Measurements from ENCODE around the gene NT5C3B.

- TF ChIP-seq CTCF (IDR thresholded peaks at IDR 0.05; ENCODE audit: low read depth, low read length) (no peak), EZH2phosphoT487 (IDR thresholded peaks at IDR 0.05; ENCODE audit: low read depth) (no peak)
Measured at GRCh38 chr17:41868568-41868967, 32.5 kb upstream of the NT5C3B start.
